K562 (cell line): Measurements from ENCODE around the gene SLAMF6. TPM values are rescaled to one million over a fixed set of nuclear protein-coding genes. Genes with fewer than 3 reads are reported as not detected.

ENCODE experiments used
- CBX5 ChIP-seq: IDR thresholded peaks from 2 replicates; pipeline ENCODE4 v1.6.1; 2014; ENCODE audit warnings: low read depth, borderline replicate concordance
- CEBPZ ChIP-seq: fragments of 150-350 bp; IDR thresholded peaks from 2 replicates; pipeline ENCODE4 v1.6.1; 2014; ENCODE audit warnings: low read depth, mild to moderate bottlenecking, low read length, borderline replicate concordance
- CUX1 ChIP-seq: fragments of 200-800 bp; sonication (Bioruptor generic); IDR thresholded peaks from 2 replicates; pipeline ENCODE4 v1.6.1; 2016; ENCODE audit warnings: missing genetic modification characterization, missing compliant biosample characterization
- FOXA1 ChIP-seq: fragments of 450-650 bp; IDR thresholded peaks from 2 replicates; pipeline ENCODE4 v1.6.1; 2016; ENCODE audit warnings: mild to moderate bottlenecking, borderline replicate concordance
- IRF1 ChIP-seq: sonication (generic); formaldehyde crosslinking; IDR thresholded peaks from 2 replicates; pipeline ENCODE4 v1.8.0; 2022; ENCODE audit warnings: missing genetic modification reagents, mild to moderate bottlenecking, borderline replicate concordance
- NFE2 ChIP-seq: IDR thresholded peaks from 2 replicates; pipeline ENCODE4 v1.6.1; 2014; ENCODE audit warnings: antibody characterized with exemption, low read depth
- POLR3A ChIP-seq: IDR thresholded peaks from 2 replicates; pipeline ENCODE4 v1.6.1; 2011; ENCODE audit warnings: borderline replicate concordance, mild to moderate bottlenecking, moderate library complexity; ENCODE audit not compliant: insufficient read length, insufficient read depth; ENCODE audit errors: extremely low read depth
- SMARCB1 ChIP-seq: IDR thresholded peaks from 2 replicates; pipeline ENCODE4 v1.6.1; 2011; ENCODE audit warnings: improper control_type of control experiment, low read depth; ENCODE audit not compliant: insufficient read length
- SRSF7 ChIP-seq: fragments of 200-400 bp; formaldehyde crosslinking; optimal IDR thresholded peaks from 2 replicates; pipeline ENCODE3; 2017; ENCODE audit warnings: mild to moderate bottlenecking, low read depth, low read length
- XRCC3 ChIP-seq: fragments of 450-650 bp; IDR thresholded peaks from 2 replicates; pipeline ENCODE4 v1.6.1; 2017; ENCODE audit warnings: mild to moderate bottlenecking, moderate library complexity
- ZBTB11 ChIP-seq, 3 experiments: fragments of 200-800 bp in 1 of 3; fragments of 250-450 bp in 1 of 3; fragments of 450-650 bp in 1 of 3; sonication (Bioruptor Pico) in 1 of 3; sonication (Bioruptor generic) in 1 of 3; formaldehyde crosslinking in 1 of 3; IDR thresholded peaks; 2 replicates each; pipeline versions ENCODE4 v1.6.1 to v1.8.0; 2016 to 2022; ENCODE audit warnings: mild to moderate bottlenecking in 2 of 3, missing genetic modification characterization in 2 of 3, missing compliant biosample characterization in 1 of 3, moderate library complexity in 1 of 3
- ZNF695 ChIP-seq: fragments of 450-650 bp; formaldehyde crosslinking; IDR thresholded peaks from 2 replicates; pipeline ENCODE4 v1.4.0; 2020; ENCODE audit warnings: mild to moderate bottlenecking, moderate library complexity
- ZNF76 ChIP-seq: fragments of 250-450 bp; sonication (Bioruptor Pico); IDR thresholded peaks from 2 replicates; pipeline ENCODE4 v1.4.0; 2020; ENCODE audit warnings: mild to moderate bottlenecking, moderate library complexity, borderline replicate concordance
- polyA plus RNA-seq, 8 experiments: library from polyadenylated mRNA; depleted of rRNA in 4 of 8; stranded (reverse) in 5 of 8; unstranded in 3 of 8; fragments of >200 nt; fragmentation: Nextera tagmentation in 2 of 8; fragmentation: Illumina TruSeq in 1 of 8; extraction: Ambion mirVana in 2 of 8; extraction: Trizol in 1 of 8; gene quantifications; 2 replicates each; pipeline versions ENCODE4 v1.2.1 to v1.2.3, GENCODE V29; 2011 to 2014; ENCODE audit warnings: inconsistent platforms in 1 of 8, missing spikeins in 1 of 8
- total RNA-seq, 7 experiments: library from RNA; depleted of rRNA in 6 of 7; stranded (reverse); fragments of >200 nt in 6 of 7; fragmentation: Illumina TruSeq in 2 of 7; extraction: Trizol in 2 of 7; gene quantifications; 2 replicates each; pipeline versions ENCODE4 v1.2.1 to v1.2.3, GENCODE V29; 2011 to 2021; ENCODE audit warnings: low replicate concordance in 1 of 7

The SLAMF6 gene
- total and polyA plus RNA-seq, 9 of the 15 experiments (the other 6 are each of a cell fraction or from before 2014, with no cell fraction given): 0.56 to 4.8 (median 1.1) TPM

DNA sequence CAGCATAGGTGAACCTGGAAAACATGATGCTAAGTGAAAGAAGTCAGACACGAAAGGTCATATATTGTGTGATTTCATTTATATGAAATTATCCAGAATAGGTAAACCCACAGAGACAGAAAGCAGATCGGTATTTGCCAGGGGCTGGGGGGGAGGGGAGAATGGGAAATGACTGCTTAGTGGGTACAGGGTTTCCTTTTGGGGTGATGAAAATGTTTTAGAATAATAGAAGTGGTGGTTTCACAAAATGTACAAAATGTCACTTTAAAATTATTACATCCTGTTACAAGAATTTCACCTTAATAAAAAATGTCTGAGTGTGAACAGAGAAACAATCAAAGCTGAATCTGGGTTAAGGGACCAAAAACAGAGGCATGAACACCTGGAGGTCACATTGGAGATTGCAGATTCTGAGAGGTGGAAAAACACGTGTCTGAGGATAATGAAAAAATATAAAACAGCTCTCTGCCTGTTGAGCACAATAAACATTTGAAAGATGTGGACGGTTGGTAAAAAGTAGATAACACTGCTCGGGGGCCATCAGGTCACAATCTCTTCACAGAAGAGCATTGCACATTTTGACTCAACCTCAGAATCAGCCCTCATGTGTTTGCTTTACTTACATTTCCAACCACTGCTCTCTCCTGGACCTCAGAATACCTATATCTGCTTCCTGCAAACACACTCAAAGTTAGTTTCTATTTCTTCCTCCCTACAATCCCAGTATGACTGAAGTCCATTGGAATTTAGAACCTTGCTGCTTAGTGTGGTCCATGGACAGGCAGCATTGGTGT is 3.2 kb downstream of the SLAMF6 start (continued):
- TF ChIP-seq ZNF695 (CRISPR knock-in tag) (no peak), CBX5 (no peak), SRSF7 (no peak), FOXA1 (no peak), IRF1 (CRISPR knock-in tag) (no peak), CEBPZ (no peak), XRCC3 (no peak), ZBTB11 (CRISPR knock-in tag; IDR thresholded peaks at IDR 0.05) (no peak), CUX1 (CRISPR knock-in tag) (no peak), POLR3A (no peak), ZNF76 (no peak), SMARCB1 (no peak), NFE2 (no peak)
